ENCODE measurements around the gene C20orf173. TPM values are rescaled to one million over a fixed set of nuclear protein-coding genes. Genes with fewer than 3 reads are reported as not detected.

C20orf173 gene
- total RNA-seq, 2 experiments from 2014 or later, result not detected

- POLR2A ChIA-PET, result interaction anchor here (0.9 to 1.1 kb wide), 2 partner anchors 9 to 10 kb away, joined by 3 read pairs; no protein-coding TSS in a partner anchor
These were observed 30.2 kb downstream of the C20orf173 start for GRCh38 chr20:35499271-35499670.

GRCh38 chr20:35497780-35498189 is 31.7 kb downstream of the C20orf173 start:
- H3K9me3 ChIP-seq (ENCODE audit: control insufficient read depth in 1 of 2, insufficient read depth in 1 of 2, low read length in 2 of 2), result no peaks in the 10 kb centered on the region
- Mint-ChIP-seq H3K4me1 (ENCODE audit: low read depth) (peaks cover 23% of the 10 kb centered on the region), H3K27ac (no peak overlapping the region), H3K27me3 (no peaks in the 10 kb centered on the region), H3K9me3 (no peaks in the 10 kb centered on the region), H3K36me3 (ENCODE audit: low read depth) (peaks cover 94% of the 10 kb centered on the region), H3K4me3 (no peak overlapping the region)
- peaks cover 15% of the 10 kb centered on the region for H3K4me1 ChIP-seq (ENCODE audit: insufficient read depth, low read length)
- ATAC-seq (ENCODE audit: poor library complexity) (no peak), DNase-seq (no peak)
- CTCF ChIA-PET, result no interaction called here
- H3K4me3 ChIP-seq (ENCODE audit: low read length), result no peak overlapping the region
- no peak overlapping the region for H3K27ac ChIP-seq (ENCODE audit: low read depth in 1 of 2, low read length in 2 of 2)
- intact Hi-C loops (cut with DNase I, micrococcal nuclease), result no loop called here
- POLR2A ChIA-PET, result interaction anchor here (1.1 kb wide), 1 partner anchor 104 kb away, joined by 3 read pairs; no protein-coding TSS in a partner anchor
- H3K36me3 ChIP-seq (ENCODE audit: insufficient read depth, low read length), result peaks cover 96% of the 10 kb centered on the region
- no peaks in the 10 kb centered on the region for H3K27me3 ChIP-seq (ENCODE audit: control insufficient read depth in 1 of 2, insufficient read depth in 2 of 2, low read length in 2 of 2)
- no peak for TF ChIP-seq CTCF (IDR thresholded peaks at IDR 0.05)

More at GRCh38 chr20:35499271-35499670, 30.2 kb downstream of the C20orf173 start:
- no peak for DNase-seq
- ATAC-seq (ENCODE audit: poor library complexity), result no peak
- no peak overlapping the region for H3K4me3 ChIP-seq (ENCODE audit: low read length)
- TF ChIP-seq CTCF (IDR thresholded peaks at IDR 0.05), result no peak
- H3K9me3 ChIP-seq (ENCODE audit: control insufficient read depth in 1 of 2, insufficient read depth in 1 of 2, low read length in 2 of 2), result no peaks in the 10 kb centered on the region
- Mint-ChIP-seq H3K4me3 (no peak overlapping the region), H3K27me3 (no peaks in the 10 kb centered on the region), H3K4me1 (ENCODE audit: low read depth) (peaks cover 21% of the 10 kb centered on the region), H3K9me3 (no peaks in the 10 kb centered on the region), H3K36me3 (ENCODE audit: low read depth) (peaks cover 94% of the 10 kb centered on the region), H3K27ac (peak overlapping the region; percentile 63)
- H3K27ac ChIP-seq (ENCODE audit: low read depth in 1 of 2, low read length in 2 of 2), result no peak overlapping the region
- peaks cover 4% of the 10 kb centered on the region for H3K4me1 ChIP-seq (ENCODE audit: insufficient read depth, low read length)
- no peaks in the 10 kb centered on the region for H3K27me3 ChIP-seq (ENCODE audit: control insufficient read depth in 1 of 2, insufficient read depth in 2 of 2, low read length in 2 of 2)
- CTCF ChIA-PET, result interaction anchor here (0.5 kb wide), 1 partner anchor 589 kb away, joined by 3 read pairs; no protein-coding TSS in a partner anchor
- H3K36me3 ChIP-seq (ENCODE audit: insufficient read depth, low read length), result peaks cover 97% of the 10 kb centered on the region
- intact Hi-C loops (cut with DNase I, micrococcal nuclease), result no loop called here

GRCh38 chr20:35497320-35497719 is 32.1 kb downstream of the C20orf173 start:
- ChIA-PET CTCF (no interaction called here), POLR2A (interaction anchor here (1.1 kb wide), 1 partner anchor 104 kb away, joined by 3 read pairs; no protein-coding TSS in a partner anchor)
- no peak overlapping the region for H3K4me3 Mint-ChIP-seq
- no peaks in the 10 kb centered on the region for H3K27me3 Mint-ChIP-seq
- ATAC-seq (ENCODE audit: poor library complexity) (no peak), DNase-seq (no peak)
- Histone ChIP-seq H3K4me3 (ENCODE audit: low read length) (no peak overlapping the region), H3K27ac (ENCODE audit: low read depth in 1 of 2, low read length in 2 of 2) (no peak overlapping the region), H3K27me3 (ENCODE audit: control insufficient read depth in 1 of 2, insufficient read depth in 2 of 2, low read length in 2 of 2) (no peaks in the 10 kb centered on the region), H3K9me3 (ENCODE audit: control insufficient read depth in 1 of 2, insufficient read depth in 1 of 2, low read length in 2 of 2) (no peaks in the 10 kb centered on the region), H3K4me1 (ENCODE audit: insufficient read depth, low read length) (peaks cover 19% of the 10 kb centered on the region), H3K36me3 (ENCODE audit: insufficient read depth, low read length) (peaks cover 92% of the 10 kb centered on the region)
- TF ChIP-seq CTCF (IDR thresholded peaks at IDR 0.05), result no peak
- H3K36me3 Mint-ChIP-seq (ENCODE audit: low read depth), result peaks cover 94% of the 10 kb centered on the region
- intact Hi-C loops (cut with DNase I, micrococcal nuclease), result no loop called here
- no peak overlapping the region for H3K27ac Mint-ChIP-seq
- peaks cover 25% of the 10 kb centered on the region for H3K4me1 Mint-ChIP-seq (ENCODE audit: low read depth)
- H3K9me3 Mint-ChIP-seq, result no peaks in the 10 kb centered on the region
